GM18858 (cell line): ENCODE measurements around the gene FARS2.
A peak's percentile ranks its signal among the peaks of the same experiment; 100 is the strongest.

Experiments
- ATAC-seq: cut with Tn5 transposase; IDR thresholded peaks from one replicate; pipeline ENCODE4 v1.9.1; 2021; ENCODE audit not compliant: unreplicated experiment

The FARS2 gene

DNA sequence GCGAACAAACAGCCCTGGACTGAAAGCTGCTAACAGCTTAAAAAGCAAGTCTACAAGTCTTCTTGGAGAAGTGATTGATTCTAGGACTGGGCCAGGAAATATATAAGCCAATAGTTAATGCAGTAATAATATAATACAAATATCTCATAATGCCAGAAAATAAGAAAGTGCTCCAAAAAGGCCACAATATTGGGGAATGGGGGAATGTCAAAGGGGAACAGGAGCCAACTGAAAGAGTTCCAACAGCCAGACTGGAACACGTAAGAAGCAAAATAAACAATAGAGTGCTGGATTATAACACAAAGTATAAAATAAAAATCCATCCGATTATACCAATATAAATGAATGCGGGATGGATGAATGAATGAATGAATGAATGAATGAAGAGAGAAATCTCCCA is 449.6 kb downstream of the FARS2 start:
- no peak for ATAC-seq

DNA sequence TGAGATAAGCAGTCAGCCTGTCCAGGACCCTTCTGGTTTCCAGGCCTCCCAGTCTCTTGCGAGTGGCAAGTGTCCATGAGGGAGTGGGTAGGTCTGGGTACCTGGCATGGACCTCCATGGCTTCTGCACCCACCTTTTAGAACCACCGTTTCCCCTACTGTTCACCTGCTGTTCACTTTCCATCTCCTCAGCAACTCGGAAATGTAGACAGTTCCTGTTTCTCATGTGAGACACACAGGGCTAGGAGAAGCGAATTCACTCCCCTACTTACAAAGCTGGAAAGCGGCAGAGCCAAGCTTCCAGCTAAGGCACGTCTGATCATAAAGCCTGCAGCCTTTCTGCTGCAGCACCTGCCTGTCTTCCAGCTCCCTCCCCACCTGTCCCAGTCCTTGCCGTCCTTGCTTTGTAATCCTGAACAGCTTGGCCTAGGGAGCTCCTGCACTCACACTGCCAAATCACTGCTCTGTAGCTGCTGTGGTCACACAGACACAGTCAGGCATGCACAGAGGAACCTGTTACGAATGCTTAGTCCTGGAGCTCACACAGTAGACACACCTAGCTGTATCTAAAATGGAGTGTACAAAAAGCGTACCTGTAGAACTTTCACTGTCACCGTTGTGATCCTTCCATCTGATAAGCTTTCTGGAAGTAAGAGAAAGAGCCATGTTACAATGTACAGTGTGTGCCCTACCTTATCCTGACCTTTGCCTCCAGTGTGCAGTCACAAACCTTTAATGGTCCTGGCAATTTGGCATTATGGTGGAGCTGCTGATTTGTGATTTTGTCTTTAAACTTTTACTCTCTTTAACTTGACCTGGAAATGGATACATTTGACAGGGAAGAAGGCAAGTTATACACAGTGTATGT is 451.3 kb downstream of the FARS2 start:
- no peak for ATAC-seq

GRCh38 chr6:5713519-5713918 is 452.2 kb downstream of the FARS2 start:
- ATAC-seq, result no peak

DNA sequence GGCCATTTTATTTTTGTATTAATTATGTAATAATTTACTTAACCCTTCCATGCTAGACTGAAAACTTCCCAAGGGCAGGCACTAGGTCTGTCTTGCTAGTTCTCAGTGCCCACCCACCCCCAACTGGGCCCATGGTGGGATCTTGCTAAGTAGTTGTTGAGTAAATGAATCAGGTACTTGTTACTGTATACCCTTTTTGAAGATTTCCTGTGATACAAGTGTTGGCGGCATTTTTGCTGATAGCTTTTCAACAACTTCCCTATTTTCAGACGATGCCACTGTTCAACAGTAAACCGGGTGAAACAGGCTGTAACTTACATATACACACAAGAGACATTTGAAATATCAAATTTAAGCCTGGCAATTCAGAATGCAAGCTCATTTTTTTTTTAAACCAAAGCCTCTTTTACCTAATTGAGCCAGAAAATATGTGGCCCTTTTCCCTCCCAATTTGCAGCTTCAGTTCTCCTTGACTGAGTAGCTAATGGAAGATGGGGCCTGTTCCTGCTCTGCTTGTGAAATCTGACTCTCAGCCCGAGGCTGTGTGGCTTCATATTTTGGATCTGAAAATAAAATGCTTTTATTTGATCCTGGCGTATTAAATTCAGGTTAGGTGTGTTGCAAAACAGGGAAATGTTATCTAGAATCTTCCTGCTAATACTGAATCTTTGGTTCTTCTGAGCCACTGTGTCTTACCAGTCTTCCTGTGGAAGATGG is 457.1 kb downstream of the FARS2 start:
- no peak for ATAC-seq

DNA sequence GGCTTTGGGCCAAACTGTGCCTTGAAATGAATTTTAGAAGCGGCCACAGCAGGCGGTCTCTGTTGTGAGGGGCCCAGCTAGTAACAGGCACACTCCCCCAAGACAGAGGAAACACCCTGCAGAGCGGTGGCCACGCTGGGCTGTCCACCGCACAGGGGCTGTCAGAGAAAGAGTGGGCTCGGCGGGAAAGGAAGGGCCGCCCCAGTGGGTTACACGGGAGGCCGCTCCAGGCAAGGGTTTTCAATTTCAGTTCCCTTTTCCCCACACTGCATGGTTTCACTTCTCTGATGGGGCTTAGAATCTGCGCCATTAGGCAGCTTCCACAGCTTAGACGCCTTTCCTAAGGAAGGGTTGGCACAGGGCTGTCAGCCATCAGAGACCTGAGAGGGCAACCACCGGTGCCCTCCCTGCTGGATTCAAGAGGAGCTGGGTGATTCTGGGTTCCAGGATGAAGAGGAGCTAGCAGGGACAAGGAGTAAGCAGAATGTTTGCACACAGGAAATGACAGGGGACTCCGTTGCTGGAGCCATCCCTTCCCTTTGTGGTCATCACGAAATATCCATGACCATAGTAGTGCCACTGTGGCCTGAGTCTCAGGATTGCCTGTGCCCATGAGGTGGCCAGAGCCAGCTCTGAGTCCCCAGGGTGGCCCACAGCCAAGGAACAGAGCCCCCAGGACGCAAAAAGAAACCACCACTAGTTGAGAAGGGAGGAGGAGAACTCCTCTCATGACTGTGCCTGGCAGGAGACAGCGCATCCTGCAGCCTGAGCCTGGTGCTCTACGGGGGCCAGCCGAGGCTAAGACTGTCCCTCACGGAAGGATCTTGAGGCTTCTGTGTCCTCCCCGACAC is 462.8 kb downstream of the FARS2 start:
- ATAC-seq, result peak; percentile 95

DNA sequence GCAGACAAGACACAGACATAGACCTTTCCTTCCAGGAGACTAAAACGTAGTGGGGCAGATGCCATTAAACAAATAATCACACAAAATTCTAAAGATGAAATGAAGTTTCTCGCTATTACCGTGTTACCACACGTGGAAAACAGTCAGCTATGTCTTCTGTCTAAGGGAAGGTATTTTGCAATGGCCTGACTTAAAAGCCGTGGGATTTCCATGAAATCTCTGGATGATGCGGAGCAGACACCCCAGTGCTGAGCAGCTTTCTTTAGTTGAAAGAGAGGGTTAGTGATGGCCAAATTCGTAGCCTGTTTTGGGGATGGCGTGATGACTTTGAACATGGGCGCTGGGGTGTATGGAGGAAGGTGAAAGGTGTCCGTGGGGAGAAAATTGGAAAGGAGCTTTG is 463.6 kb downstream of the FARS2 start:
- ATAC-seq, result no peak

DNA sequence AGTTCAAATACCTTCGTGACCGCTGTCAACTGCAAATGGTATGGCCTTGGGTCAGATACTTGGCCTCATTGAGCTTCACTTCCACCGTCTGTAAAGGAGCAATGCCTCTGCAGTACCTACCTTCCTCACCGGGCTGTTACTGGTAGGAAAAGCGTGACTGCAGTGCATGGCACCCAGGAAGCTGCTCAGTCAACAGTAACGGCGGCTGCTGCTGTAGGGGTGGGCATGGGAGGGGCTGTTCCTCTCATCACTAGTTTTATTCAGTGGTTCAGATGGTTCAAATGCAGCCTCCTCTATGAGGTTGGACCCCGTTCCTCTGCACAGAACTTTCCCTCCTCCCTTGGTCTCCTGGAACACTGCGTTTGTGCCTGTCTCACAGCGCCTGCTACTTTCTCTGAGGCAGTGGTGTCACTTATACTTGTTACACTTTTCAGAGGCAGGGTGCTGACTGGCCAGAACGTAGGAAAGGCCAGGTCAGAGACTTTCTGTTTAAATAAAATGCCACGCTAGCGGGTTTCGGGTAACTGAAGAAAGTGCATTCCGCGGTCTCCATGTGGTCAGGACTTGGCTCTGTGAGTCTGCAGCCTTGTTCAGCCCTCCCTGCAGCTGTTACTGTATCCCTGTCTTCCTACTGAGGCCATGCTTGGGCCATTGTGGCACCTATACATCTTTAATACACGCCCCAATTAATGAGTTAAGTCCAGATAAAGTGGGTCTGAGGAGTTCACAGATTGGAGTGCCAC is 465.8 kb downstream of the FARS2 start:
- no peak for ATAC-seq

DNA sequence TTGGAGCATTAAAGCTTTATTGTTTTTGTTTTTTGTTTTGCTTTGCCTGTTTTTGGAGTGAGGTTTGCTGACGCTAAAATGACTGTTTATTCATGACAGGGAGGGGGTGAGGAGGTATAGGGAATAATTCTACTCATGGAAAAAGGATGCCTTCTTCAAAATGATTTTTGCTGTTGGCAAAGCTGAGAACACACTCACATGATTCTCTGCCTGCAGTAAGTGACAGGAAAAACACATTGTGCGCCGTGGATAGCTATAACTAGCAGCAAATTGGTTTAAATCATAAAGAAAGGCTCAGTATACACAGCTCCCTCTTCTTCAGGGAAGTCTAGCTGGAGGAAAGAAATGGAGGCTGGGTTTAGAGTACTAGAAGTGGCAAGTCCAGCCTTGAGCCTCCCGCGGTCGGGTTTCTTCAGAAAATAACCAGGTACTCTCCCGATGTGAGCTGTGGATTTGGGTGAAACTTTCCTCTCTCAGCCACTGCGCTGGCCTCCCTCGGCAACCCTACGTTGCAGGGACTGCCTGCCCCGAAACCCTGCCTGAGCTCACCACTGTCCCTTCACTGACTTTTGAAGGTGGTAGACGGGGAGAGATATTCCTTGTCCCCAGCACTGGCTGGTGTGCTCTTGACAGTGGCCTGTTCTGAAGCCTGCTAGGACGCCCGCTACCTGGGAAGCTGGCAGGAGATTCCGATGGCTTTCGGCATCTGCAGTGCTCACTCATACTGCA is 467.2 kb downstream of the FARS2 start:
- ATAC-seq, result no peak

DNA sequence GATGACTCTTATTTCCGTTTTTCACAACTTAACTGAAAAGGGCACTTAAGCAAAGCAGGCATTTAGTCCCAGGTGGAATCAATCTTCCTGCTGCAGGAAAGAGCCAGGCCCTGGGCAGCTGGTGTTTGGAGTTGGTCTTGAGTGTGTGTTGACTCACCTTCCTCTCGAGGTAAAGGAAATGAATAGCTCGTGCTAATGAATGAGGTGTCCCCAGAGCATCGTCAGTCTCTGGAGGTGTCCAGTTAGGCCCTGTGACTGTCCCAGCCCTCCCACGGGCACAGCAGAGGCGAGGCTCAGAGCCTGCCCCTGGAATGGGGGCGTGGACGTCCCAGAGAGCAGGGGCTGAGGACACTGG is 467.7 kb downstream of the FARS2 start:
- no peak for ATAC-seq

DNA sequence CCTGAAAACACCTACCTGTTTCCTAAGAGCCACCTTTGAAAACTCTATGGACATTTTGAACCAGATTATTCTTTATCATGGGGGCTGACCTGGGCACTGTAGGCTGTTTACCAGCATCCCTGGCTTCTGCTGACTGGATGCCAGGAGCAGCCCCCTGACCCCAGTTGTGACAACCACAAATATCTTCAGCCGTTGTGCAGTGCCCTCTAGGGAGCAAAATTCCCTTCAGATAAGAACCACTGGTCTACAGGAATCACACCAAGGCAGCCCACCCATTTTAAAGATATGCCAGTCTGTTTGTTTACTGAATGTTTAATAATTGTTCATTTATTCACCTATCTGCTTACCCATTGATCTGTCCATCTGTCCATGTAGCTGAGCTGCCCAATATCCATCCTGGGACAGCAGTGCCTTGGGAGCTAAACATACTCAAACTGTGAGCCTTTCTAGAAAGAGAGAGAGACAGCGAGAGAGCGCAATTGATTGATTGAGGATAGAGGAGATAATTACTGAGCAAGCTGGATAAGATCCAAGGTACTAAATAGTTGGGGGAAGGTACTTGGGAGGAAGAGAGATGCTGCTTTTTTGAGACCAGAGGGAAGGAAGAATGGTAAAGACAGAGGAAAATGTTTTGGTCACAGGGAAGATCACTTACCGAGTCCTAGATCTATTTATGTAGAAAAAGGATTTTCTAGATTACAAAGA is 468.7 kb downstream of the FARS2 start:
- ATAC-seq, result no peak

- ATAC-seq, result no peak
Measured at GRCh38 chr6:5730585-5731263, 469.4 kb downstream of the FARS2 start.

DNA sequence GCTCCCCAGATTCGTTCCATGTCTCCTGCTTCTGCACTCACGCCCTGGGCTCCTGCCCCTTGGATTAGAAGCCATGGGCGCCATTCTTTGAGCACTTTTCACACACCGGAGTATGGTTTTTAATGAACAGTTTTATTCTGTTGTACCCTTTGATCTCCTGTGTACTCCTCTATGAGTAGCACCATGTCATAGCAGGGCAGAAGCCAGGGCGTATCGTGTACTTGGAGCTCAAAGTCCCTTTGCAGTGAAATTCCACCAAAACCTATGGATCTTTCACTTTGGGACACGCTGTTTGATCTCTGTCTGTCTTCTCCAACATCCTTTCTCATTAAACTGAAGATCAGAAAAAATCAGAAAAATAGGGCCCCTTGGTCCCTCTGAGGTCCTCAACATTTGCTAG is 470.1 kb downstream of the FARS2 start:
- no peak for ATAC-seq

DNA sequence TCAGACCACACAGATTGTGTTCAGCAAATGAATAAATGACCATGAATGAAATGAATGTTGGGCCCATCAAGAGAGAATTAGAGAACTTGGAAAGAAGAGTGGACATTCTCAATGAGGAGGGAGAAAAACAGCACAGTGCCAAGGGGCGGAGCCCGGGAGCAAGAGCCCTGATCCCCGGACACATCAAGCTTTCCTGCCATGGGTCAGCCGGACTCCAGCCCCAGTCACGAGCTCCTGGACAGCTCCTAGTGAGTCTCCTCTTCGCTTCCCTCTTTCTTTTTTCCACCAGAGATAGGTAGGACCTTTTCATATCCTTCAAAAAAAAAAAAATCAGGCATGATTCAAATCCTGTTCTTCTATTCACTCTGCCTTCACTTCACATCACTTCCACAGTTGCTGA is 471.2 kb downstream of the FARS2 start:
- no peak for ATAC-seq

DNA sequence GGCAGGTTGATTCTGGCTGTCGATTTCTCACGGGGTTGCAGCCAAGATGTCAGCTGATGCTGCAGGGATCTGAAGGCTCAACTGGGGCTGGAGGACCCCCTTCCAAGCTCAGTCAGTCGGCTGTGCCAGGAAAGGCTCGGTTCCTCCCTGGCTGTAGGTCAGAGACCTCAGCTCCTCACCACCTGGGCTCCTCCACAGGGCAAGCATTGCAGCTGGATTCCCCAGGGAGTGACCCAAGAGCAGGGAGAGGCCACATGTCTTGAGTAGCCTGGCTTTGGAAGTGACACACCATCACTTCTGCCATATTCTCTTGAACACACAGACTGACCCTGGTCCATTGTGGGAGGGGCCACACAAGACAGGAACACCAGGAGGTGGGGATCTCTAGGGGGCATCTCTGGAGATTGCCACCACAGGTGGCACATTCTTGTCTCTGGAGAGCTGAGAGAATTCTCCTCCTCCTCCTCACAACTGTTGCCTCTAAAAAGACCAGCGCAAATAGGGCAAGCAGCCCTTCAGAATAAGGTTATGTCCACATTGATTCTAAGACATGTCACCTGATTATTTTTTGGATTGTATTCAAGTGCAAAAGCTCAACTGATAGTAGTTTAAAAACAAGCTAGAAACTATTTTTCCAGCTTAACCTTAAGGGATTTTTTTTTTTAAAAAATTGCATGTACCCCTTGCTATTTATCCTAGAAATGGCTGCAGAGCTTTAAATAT is 474.9 kb downstream of the FARS2 start:
- no peak for ATAC-seq

GRCh38 chr6:5737460-5737859 is 476.1 kb downstream of the FARS2 start:
- no peak for ATAC-seq

DNA sequence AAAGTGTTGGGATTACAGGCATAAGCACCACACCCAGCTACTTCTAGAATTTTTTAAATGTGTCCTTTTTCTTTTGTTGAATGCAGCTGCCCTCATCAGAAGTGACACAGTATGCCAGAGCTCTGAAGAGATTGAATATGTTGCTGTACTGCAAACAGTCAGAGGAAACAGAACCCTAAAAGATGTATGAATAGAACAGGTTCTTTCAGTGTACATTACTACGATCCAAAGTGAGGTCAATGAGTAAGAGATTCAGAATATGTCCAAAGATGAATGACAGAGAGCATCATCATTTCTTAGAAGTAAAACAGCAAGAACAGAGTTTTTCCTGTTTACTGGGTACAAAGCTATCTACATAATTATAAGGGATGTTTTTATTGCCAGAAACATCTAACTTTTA is 476.9 kb downstream of the FARS2 start:
- no peak for ATAC-seq

GRCh38 chr6:5744497-5744896 is 483.2 kb downstream of the FARS2 start:
- ATAC-seq, result no peak

GRCh38 chr6:5745081-5745480 is 483.8 kb downstream of the FARS2 start:
- ATAC-seq, result no peak
